Vagina (tissue), 2 donors: ENCODE measurements around the gene TRAPPC13. TPM values are rescaled to one million over a fixed set of nuclear protein-coding genes. Genes with fewer than 3 reads are reported as not detected.

Experiments
- DNase-seq, 2 donors: peaks; one replicate each; pipeline ENCODE4 v3.0.0-alpha.2; 2017; ENCODE audit errors: extremely low spot score in 2 of 2
- H3K27ac ChIP-seq: fragments of 200-600 bp; sonication (generic); one replicate; pipeline ENCODE4 v1.5.1; 2019
- H3K27me3 ChIP-seq: fragments of 200-600 bp; sonication (generic); one replicate; pipeline ENCODE4 v1.5.1; 2019
- H3K36me3 ChIP-seq, 2 donors: fragments of 200-600 bp; sonication (generic); one replicate each; pipeline ENCODE4 v1.5.1; 2017 to 2019
- H3K4me1 ChIP-seq: fragments of 200-600 bp; sonication (generic); one replicate; pipeline ENCODE4 v1.5.1; 2019
- H3K4me3 ChIP-seq, 2 donors: fragments of 200-600 bp; sonication (generic); 1 replicate in 1 of 2; 2 replicates in 1 of 2; pipeline ENCODE4 v1.5.1; 2016 to 2019
- H3K9me3 ChIP-seq: fragments of 200-600 bp; sonication (generic); one replicate; pipeline ENCODE4 v1.5.1; 2019
- POLR2A ChIP-seq, 2 donors: fragments of 450-650 bp; IDR thresholded peaks; one replicate each; pipeline ENCODE4 v1.6.1; 2017; ENCODE audit warnings: antibody characterized with exemption in 2 of 2, mild to moderate bottlenecking in 2 of 2, moderate library complexity in 2 of 2
- POLR2AphosphoS5 ChIP-seq, 2 donors: sonication (generic); formaldehyde crosslinking; IDR thresholded peaks; one replicate each; pipeline ENCODE4 v1.9.0; 2017; ENCODE audit warnings: antibody characterized with exemption in 2 of 2, mild to moderate bottlenecking in 2 of 2, low read depth in 1 of 2; ENCODE audit not compliant: insufficient read depth in 1 of 2
- intact Hi-C: fragments of 100-400 bp; cut with DNase I; formaldehyde crosslinking; loops from one replicate; pipeline ENCODE4 v1.15.1; 2023
- small RNA-seq: library from RNA; depleted of rRNA; stranded (forward); fragments of <200 nt; gene quantifications from one replicate; pipeline ENCODE3, GENCODE V24; 2016
- total RNA-seq: library from RNA; depleted of rRNA; stranded (reverse); fragments of >200 nt; gene quantifications from one replicate; pipeline ENCODE4 v1.2.3, GENCODE V29; 2016
- TF ChIP-seq, protein P1 (sequence below), 3 experiments: fragments of 450-650 bp in 2 of 3; fragments of 200-600 bp in 1 of 3; sonication (generic) in 1 of 3; IDR thresholded peaks; one replicate each; pipeline ENCODE4 v1.5.1; 2017 to 2019; ENCODE audit warnings: antibody characterized with exemption in 3 of 3, mild to moderate bottlenecking in 2 of 3, moderate library complexity in 2 of 3

Gene TRAPPC13
- total RNA-seq, 1 donor from 2014 or later, result 11.0 TPM

DNA sequence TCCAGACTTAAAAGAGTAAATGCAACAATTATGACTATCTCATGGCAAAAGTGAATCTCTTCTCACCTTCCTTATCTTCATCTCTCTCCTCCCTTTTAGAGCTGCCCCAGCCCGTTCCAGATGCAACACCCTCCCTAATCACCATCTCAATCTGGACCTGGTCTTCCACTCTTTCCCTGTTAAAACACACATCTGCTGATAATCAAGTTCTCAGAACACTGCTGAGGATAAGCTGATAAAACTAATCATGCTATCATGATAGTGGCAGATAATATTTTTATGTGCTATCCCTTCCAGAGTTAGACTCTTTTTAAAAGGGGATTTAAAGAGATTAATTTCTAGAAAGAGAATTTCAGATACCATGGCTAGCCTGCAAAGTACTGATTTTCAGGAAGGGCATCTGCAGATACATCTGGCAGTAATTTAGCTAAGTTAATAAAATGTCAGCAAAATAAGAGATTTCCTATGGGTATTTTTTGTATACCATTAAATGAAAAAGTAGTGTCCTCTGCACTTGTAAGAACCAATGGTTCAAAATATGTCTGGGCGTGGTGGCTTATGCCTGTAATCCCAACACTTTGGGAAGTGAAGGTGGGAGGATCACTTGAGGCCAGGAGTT lies 79.9 kb downstream of the TRAPPC13 start:
- Histone ChIP-seq H3K27me3 (no peaks in the 10 kb centered on the region), H3K4me3 (no peak overlapping the region), H3K36me3 (peaks cover 0 to 13% of the 10 kb centered on the region in 2 donors), H3K27ac (no peak overlapping the region), H3K4me1 (no peaks in the 10 kb centered on the region), H3K9me3 (no peaks in the 10 kb centered on the region)
- intact Hi-C loops, result no loop called here
- TF ChIP-seq POLR2AphosphoS5 (IDR thresholded peaks at IDR 0.05; ENCODE audit: insufficient read depth in 1 of 2, low read depth in 1 of 2) (no peak), POLR2A (IDR thresholded peaks at IDR 0.05) (no peak)
- TF ChIP-seq, protein P1, sequence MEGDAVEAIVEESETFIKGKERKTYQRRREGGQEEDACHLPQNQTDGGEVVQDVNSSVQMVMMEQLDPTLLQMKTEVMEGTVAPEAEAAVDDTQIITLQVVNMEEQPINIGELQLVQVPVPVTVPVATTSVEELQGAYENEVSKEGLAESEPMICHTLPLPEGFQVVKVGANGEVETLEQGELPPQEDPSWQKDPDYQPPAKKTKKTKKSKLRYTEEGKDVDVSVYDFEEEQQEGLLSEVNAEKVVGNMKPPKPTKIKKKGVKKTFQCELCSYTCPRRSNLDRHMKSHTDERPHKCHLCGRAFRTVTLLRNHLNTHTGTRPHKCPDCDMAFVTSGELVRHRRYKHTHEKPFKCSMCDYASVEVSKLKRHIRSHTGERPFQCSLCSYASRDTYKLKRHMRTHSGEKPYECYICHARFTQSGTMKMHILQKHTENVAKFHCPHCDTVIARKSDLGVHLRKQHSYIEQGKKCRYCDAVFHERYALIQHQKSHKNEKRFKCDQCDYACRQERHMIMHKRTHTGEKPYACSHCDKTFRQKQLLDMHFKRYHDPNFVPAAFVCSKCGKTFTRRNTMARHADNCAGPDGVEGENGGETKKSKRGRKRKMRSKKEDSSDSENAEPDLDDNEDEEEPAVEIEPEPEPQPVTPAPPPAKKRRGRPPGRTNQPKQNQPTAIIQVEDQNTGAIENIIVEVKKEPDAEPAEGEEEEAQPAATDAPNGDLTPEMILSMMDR (IDR thresholded peaks at IDR 0.05), result no peak
- no peak for DNase-seq

DNA sequence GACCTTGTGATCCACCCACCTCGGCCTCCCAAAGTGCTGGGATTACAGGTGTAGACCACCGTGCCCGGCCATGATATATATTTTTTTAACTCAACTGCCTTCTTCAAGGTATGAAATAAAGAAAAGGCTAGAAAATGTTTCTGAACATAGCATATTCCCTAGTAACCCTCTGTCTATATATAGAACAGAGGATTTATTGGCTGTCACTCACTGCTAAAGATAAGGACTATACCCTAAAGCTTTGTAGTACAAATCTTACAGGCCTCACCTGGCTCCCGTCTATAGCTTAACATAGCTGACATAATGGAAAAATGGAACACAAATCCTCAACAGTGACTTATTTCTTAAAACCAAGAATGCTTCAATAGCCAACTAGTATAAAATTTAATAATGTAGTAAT lies 82.8 kb downstream of the TRAPPC13 start:
- TF ChIP-seq, protein P1 (IDR thresholded peaks at IDR 0.05), result no peak
- TF ChIP-seq POLR2A (IDR thresholded peaks at IDR 0.05), result no peak
- TF ChIP-seq POLR2AphosphoS5 (IDR thresholded peaks at IDR 0.05; ENCODE audit: insufficient read depth in 1 of 2, low read depth in 1 of 2), result no peak
- peaks cover 0 to 20% of the 10 kb centered on the region in 2 donors for H3K36me3 ChIP-seq
- intact Hi-C loops, result no loop called here

DNA sequence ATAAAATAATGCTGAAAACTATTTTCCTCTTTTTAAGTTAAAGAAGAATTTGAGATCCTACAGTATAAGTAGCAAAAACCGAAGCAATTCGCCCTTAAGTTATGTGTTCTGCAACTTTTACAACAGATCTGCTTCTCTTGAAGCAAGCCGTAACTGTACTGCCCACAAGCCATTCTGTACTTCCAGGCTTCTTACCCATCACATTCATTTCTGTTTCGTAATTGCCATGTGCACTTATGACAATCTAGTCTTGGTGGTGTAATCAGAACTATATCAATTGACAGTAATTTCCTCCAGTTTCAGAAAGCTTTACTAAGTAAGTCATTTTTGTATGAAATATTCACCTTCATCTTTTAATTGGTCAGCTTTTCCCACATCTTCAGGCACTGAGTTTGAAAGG lies 83.3 kb downstream of the TRAPPC13 start:
- DNase-seq, result no peak
- H3K9me3 ChIP-seq, result no peaks in the 10 kb centered on the region
- no peaks in the 10 kb centered on the region for H3K4me1 ChIP-seq
- H3K36me3 ChIP-seq, result peaks cover 0 to 19% of the 10 kb centered on the region in 2 donors
- no peak overlapping the region for H3K27ac ChIP-seq
- H3K4me3 ChIP-seq, result no peak overlapping the region
- intact Hi-C loops, result no loop called here
- TF ChIP-seq POLR2AphosphoS5 (IDR thresholded peaks at IDR 0.05; ENCODE audit: insufficient read depth in 1 of 2, low read depth in 1 of 2), result no peak
- no peak for TF ChIP-seq POLR2A (IDR thresholded peaks at IDR 0.05)
- no peaks in the 10 kb centered on the region for H3K27me3 ChIP-seq

More for the DNA sequence above, 82.8 kb downstream of the TRAPPC13 start:
- H3K27ac ChIP-seq, result no peak overlapping the region
- no peak for DNase-seq
- H3K9me3 ChIP-seq, result no peaks in the 10 kb centered on the region
- H3K4me3 ChIP-seq, result no peak overlapping the region
- H3K4me1 ChIP-seq, result no peaks in the 10 kb centered on the region
- H3K27me3 ChIP-seq, result no peaks in the 10 kb centered on the region

Small RNA genes lying within 50 kb of the gene (small RNA-seq; reads per million reads assigned to genes)
- not detected for gene RNU6-540P

Other genes with a start within 250 kb of the TRAPPC13 start
- 1.5 TPM for gene ADAMTS6, start 143.1 kb upstream of the TRAPPC13 start, total RNA-seq
- 3.4 TPM for gene CENPK, start 61.9 kb upstream of the TRAPPC13 start, total RNA-seq
- gene PPWD1, start 61.7 kb upstream of the TRAPPC13 start, total RNA-seq, result 57.0 TPM
- 14.0 TPM for gene TRIM23, start 694 bp upstream of the TRAPPC13 start, total RNA-seq
- 2.0 TPM for gene SHLD3, start within 50 bp of the TRAPPC13 start, total RNA-seq
- 6.4 TPM for gene SGTB, start 97.1 kb downstream of the TRAPPC13 start, total RNA-seq
- 6.6 TPM for gene NLN, start 97.2 kb downstream of the TRAPPC13 start, total RNA-seq